ENCODE results near the gene PCDH9. TPM values are rescaled to one million over a fixed set of nuclear protein-coding genes. Genes with fewer than 3 reads are reported as not detected.

The PCDH9 gene
- total and polyA plus RNA-seq, 7 donors = under 0.01 to 15.7 (median 8.7) TPM; not detected in 1

DNA sequence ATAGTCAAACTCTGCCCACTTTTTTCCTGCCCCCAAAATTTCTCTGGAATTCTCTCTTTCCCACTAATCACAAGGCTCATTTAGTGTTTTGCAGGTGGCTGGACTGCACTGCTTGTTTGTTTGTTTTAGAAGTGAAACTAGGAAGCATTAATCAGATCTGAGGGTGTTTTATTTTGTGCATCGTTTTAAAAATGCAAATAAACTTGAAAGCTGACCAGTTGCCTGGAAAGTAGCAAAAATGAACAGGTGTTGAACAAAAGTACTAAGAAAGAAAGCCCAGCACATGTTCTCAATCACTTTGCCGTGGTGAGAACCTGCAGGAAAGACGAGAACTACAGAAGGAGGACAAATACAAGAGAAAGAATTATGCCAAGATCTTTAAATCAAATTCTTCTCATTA, 365.5 kb downstream of the PCDH9 start:
- WGBS, 2 donors = 36 to 51% methylated on average over 3 of the region's 3 CpGs
- Histone ChIP-seq H3K4me3 (no peak overlapping the region), H3K36me3 (no peaks in the 10 kb centered on the region), H3K27me3 (no peaks in the 10 kb centered on the region), H3K27ac (no peak overlapping the region), H3K9me3 (no peaks in the 10 kb centered on the region), H3K4me1 (peaks cover 0 to 10% (median 4%) of the 10 kb centered on the region in 4 donors)
- no peak for DNase-seq
- intact Hi-C loops (cut with DNase I) = no loop called here
- TF ChIP-seq POLR2A (IDR thresholded peaks at IDR 0.05) (no peak), EP300 (IDR thresholded peaks at IDR 0.05) (no peak), POLR2AphosphoS5 (IDR thresholded peaks at IDR 0.05) (no peak)
- TF ChIP-seq, protein P1, sequence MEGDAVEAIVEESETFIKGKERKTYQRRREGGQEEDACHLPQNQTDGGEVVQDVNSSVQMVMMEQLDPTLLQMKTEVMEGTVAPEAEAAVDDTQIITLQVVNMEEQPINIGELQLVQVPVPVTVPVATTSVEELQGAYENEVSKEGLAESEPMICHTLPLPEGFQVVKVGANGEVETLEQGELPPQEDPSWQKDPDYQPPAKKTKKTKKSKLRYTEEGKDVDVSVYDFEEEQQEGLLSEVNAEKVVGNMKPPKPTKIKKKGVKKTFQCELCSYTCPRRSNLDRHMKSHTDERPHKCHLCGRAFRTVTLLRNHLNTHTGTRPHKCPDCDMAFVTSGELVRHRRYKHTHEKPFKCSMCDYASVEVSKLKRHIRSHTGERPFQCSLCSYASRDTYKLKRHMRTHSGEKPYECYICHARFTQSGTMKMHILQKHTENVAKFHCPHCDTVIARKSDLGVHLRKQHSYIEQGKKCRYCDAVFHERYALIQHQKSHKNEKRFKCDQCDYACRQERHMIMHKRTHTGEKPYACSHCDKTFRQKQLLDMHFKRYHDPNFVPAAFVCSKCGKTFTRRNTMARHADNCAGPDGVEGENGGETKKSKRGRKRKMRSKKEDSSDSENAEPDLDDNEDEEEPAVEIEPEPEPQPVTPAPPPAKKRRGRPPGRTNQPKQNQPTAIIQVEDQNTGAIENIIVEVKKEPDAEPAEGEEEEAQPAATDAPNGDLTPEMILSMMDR (IDR thresholded peaks at IDR 0.05) = no peak

DNA sequence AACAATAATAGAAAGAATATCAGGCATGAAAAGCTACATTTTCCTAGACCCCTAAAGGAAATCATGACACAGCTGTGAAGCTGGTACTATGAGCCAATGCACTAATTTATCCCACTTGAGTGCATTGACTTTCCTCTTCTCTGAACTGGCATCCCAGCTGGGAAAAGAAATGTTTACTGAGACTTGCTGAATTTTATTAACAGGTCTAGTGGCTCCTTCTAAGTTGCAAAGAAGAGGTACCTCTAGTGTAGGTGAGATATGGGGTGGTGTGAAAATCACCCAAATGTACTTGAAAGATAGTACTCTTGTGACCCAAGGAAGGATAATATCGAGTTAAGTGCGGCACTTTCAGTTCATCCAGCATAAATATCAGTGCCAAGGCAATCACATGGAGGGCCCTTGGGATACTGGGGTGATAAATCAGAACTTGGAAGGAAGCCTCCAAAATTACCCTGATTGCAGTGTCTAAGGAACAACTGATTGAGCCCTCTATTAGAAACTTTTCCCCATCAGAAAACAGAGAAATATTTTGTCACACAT, 369.2 kb downstream of the PCDH9 start:
- Histone ChIP-seq H3K9me3 (no peaks in the 10 kb centered on the region), H3K27me3 (no peaks in the 10 kb centered on the region), H3K4me1 (peaks cover 0 to 10% (median 4%) of the 10 kb centered on the region in 4 donors), H3K36me3 (no peaks in the 10 kb centered on the region), H3K4me3 (no peak overlapping the region), H3K27ac (no peak overlapping the region)
- no peak for DNase-seq
- 83 to 92% methylated on average over 2 of the region's 2 CpGs for whole genome bisulfite sequencing, 2 donors
- TF ChIP-seq, protein P1 (IDR thresholded peaks at IDR 0.05) = no peak
- no peak for TF ChIP-seq POLR2AphosphoS5 (IDR thresholded peaks at IDR 0.05)
- intact Hi-C loops (cut with DNase I) = no loop called here

DNA sequence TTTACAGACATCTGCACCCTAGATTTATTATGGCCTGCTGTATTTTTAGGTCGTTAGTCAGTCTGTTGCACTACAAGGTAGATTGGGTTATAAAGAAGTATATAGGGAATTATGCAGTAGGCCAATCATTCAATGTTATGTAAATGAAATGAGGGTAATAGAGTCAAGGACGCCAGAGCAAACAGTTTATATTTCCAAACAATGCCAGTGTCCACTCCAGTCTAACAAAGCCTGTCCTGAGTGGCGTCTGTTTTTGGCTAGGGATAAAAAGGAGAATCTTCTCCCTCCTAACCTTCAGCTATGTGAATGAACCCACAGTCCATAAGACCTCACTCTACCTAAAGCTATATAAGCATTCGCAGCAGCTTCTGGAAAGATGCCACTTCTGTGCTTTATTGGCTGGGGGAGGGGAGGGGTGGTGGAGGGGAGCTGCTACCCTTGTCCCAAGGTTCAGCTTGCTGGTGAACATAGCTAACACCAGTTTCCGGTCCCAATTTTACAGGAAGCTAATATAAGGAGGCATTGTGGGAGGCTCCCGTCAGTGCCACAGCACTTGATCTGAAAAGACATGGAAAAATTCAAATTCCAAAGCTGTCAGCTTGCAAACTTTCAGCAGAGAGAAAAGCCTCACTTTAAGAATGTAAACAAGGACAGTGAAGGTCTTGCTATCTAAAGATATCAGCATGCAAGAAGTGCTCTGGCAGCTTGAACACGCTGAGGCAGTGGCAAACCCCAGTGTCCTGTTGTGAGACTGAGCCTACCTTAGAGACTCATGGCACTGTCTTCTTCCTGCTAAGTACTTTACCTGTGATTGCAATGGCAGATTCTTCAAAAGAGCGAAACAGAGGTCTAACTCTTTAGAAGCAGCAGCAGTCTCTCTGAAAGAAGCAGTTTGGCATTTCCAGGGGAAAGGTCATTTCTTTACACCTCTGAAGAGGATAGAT, 369.9 kb downstream of the PCDH9 start:
- no peaks in the 10 kb centered on the region for H3K9me3 ChIP-seq
- H3K4me3 ChIP-seq = no peak overlapping the region
- intact Hi-C loops (cut with DNase I) = no loop called here
- no peaks in the 10 kb centered on the region for H3K36me3 ChIP-seq
- TF ChIP-seq EP300 (IDR thresholded peaks at IDR 0.05) (no peak), POLR2AphosphoS5 (IDR thresholded peaks at IDR 0.05) (no peak), POLR2A (IDR thresholded peaks at IDR 0.05) (no peak)
- TF ChIP-seq, protein P1 (IDR thresholded peaks at IDR 0.05) = no peak
- peaks cover 0 to 10% (median 4%) of the 10 kb centered on the region in 4 donors for H3K4me1 ChIP-seq
- no peak overlapping the region for H3K27ac ChIP-seq
- WGBS, 2 donors = 31 to 70% methylated on average over 8 of the region's 8 CpGs
- no peaks in the 10 kb centered on the region for H3K27me3 ChIP-seq
- DNase-seq = no peak

DNA sequence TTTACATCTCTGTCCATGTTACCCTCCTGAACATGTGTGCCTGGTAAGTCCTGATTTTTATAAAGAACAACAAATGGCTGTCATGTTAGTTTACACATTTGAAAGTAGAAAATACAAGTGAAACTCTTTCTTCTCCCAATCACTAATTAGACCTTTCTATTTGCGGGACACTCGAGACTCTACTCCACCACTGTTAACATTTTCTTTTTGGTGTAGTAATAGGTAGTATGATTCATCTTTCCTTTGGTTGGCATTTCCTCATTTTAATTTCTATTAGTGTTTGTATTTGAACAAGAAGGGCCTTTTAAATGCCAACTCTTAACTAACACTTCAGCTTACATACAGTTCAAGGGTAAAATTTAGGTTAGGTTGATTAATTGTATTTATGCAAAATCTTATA, 371.1 kb downstream of the PCDH9 start:
- H3K9me3 ChIP-seq = no peaks in the 10 kb centered on the region
- H3K27ac ChIP-seq = no peak overlapping the region
- H3K4me1 ChIP-seq = peaks cover 0 to 10% (median 4%) of the 10 kb centered on the region in 4 donors
- intact Hi-C loops (cut with DNase I) = no loop called here
- no peaks in the 10 kb centered on the region for H3K27me3 ChIP-seq
- no peak overlapping the region for H3K4me3 ChIP-seq
- no peak for DNase-seq
- no peaks in the 10 kb centered on the region for H3K36me3 ChIP-seq
- TF ChIP-seq, protein P1 (IDR thresholded peaks at IDR 0.05) = no peak
- TF ChIP-seq EP300 (IDR thresholded peaks at IDR 0.05) = no peak
- TF ChIP-seq POLR2A (IDR thresholded peaks at IDR 0.05) = no peak
- TF ChIP-seq POLR2AphosphoS5 (IDR thresholded peaks at IDR 0.05) = no peak
- 77 to 84% methylated on average over 2 of the region's 2 CpGs for whole genome bisulfite sequencing, 2 donors
